ENCODE results near the gene ZDHHC18.
"Not testable (repeated sequence)": the region's sequence is repeated elsewhere in the genome, so short reads cannot be mapped to it uniquely, and the experiment has no call there.

The ZDHHC18 gene

DNA sequence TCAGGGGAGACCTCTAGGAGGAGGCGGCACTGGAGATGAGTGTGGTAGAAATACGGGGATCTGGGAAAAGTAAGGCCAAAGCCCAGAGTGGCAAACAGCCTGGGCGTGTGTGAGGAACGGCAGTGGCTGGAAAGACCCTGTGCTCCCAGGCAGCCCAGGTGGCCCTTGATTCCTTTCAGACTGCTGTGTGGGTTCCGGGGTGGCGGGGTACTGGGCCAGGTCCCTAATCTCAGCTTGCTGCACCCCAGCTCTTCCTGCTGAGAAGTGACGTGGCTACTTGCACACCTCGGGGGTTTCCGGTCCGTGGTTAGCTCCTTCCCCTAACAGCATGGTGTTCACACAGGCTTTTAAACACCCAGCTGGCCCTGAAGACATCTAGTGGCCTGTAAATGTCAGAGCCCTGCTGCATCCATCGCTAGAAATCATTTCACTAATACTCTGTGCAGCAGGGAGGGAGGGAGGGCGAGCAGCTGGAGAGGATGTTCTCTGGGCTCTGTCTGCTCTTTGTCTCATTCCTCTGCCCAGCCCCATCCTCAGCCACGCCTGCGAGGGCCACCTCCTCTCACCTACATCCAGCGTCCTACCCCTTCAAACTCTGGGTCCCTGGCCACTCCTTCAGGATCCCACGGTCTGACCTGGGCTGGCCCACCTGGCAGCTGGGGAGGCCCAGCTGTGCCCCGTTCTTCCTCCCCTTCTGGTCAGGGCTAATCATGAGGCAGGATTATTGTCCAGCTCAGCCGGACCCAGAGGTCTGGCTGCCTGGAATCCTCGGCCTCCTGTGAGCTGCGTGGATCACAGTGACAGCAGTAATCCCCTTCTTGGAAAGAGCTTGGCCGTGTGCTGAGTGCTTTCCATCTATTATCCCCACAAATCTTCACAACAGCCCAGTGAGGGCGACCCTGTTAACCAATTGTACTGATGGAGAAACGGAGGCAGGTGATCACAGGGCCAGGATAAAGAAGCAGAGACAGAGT lies 7.2 kb downstream of the ZDHHC18 start:
- peak overlapping the region; percentile 12; the same call in 1 of the 2 replicates for H3K4me3 ChIP-seq (ENCODE audit: low read depth, low read length)
- TF ChIP-seq, protein P1, sequence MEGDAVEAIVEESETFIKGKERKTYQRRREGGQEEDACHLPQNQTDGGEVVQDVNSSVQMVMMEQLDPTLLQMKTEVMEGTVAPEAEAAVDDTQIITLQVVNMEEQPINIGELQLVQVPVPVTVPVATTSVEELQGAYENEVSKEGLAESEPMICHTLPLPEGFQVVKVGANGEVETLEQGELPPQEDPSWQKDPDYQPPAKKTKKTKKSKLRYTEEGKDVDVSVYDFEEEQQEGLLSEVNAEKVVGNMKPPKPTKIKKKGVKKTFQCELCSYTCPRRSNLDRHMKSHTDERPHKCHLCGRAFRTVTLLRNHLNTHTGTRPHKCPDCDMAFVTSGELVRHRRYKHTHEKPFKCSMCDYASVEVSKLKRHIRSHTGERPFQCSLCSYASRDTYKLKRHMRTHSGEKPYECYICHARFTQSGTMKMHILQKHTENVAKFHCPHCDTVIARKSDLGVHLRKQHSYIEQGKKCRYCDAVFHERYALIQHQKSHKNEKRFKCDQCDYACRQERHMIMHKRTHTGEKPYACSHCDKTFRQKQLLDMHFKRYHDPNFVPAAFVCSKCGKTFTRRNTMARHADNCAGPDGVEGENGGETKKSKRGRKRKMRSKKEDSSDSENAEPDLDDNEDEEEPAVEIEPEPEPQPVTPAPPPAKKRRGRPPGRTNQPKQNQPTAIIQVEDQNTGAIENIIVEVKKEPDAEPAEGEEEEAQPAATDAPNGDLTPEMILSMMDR (IDR thresholded peaks at IDR 0.05; ENCODE audit: insufficient read depth, low read depth, low read length, missing control alignments) = peak; percentile 35
- peak; percentile 97 for DNase-seq (ENCODE audit: low read depth)

DNA sequence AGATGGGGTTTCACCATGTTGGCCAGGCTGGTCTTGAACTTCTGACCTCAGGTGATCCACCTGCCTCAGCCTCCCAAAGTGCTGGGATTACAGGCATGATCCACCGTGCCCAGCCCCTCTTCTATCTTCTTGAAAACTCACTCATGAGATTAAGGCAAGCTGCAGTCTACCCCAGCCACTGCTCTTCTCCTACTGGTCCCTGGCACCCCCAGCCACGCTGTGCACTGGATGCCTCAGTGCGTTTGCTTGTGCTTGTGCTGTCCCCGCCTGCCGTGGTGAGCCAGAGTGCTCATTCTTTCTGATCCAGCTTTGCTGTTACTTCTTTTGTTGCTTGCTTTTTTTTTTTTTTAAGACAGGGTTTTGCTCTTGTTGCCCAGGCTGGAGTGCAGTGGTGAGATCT lies 11.2 kb downstream of the ZDHHC18 start:
- not testable (repeated sequence) for DNase-seq (ENCODE audit: low read depth); H3K4me3 ChIP-seq (ENCODE audit: low read depth, low read length)

DNA sequence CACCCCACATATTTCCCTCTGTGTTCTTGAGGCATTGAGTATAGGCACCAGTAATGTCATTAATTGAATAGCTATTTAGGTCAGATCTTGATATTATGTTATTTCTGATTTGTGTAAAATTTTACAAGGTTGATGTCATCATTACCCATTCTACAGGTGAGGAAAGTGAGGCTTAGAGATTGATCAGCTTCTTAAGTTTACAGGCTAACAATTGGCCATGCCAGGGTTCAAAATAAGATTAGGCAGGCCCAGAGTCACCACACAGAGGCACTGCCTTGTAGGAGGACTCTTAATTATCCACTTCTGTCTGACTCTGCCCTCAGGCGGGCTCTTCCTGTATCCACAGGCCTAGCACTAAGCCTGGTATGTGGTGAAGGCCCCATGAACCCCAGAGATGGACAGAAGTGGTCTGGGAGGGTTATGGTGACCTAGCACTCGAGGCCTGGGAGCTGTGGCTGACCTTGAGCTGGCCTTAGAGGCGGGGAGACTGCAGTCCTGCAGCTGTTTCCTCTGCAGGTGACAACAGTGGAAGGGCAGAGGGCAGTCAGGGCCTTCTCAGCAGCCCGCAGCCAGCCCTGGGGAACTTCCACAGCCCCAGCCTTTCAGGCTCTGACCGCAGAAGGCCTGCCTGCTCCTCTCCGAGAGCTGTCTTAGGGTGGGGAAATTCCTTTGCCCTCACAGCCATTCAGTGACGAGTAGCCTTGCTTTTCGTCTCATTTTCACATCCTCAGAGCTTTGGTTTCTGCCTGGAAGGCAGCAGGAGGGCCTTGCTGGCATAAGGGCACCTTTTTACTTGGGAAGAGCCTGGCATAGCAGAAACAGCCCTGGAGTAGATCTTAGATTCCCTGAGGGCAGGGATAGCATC lies 12.2 kb downstream of the ZDHHC18 start:
- DNase-seq (ENCODE audit: low read depth) = peak; percentile 95
- H3K4me3 ChIP-seq (ENCODE audit: low read depth, low read length) = no peak overlapping the region
- TF ChIP-seq, protein P1 (IDR thresholded peaks at IDR 0.05; ENCODE audit: insufficient read depth, low read depth, low read length, missing control alignments) = no peak

DNA sequence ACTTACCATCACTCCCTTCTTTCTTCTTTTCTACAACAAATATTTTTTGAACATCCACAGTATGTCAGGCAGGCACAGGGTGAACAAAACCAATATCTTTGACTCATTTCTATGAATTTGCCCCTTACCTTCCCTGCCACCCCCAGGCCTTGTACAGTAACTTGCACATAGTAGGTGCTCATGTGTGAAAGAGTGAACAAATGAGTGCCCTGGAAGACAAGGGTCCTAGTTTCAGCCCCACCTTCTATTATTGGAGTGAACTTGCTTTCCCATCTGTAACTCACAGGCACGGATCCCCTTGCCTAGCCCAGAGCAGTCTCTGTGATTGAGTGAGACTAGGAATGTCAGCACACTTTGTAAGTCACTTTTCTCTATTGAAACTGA lies 12.8 kb downstream of the ZDHHC18 start:
- DNase-seq (ENCODE audit: low read depth) = no peak
- no peak overlapping the region for H3K4me3 ChIP-seq (ENCODE audit: low read depth, low read length)
- TF ChIP-seq, protein P1 (IDR thresholded peaks at IDR 0.05; ENCODE audit: insufficient read depth, low read depth, low read length, missing control alignments) = no peak

DNA sequence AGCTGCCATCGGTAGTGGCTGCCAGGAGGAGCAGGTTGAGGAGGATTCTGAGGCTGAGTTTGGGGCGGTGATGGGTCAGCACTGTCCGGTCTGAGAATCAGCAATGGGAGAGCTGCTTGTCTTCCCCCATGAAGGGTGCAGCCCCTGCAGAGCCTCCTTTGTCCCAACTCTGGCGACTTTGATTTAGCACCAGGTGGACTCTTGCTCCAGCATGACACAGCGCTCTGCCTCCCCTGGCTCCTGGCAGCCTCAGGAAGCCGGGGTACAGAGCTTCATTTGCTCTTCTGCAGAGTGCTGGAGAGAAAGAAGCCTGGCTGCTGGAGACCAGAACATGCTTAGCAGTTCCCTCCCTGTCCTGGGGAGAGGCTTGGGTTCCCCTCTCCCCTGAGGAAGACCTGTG lies 13.3 kb downstream of the ZDHHC18 start:
- no peak for DNase-seq (ENCODE audit: low read depth)
- no peak overlapping the region for H3K4me3 ChIP-seq (ENCODE audit: low read depth, low read length)
- TF ChIP-seq, protein P1 (IDR thresholded peaks at IDR 0.05; ENCODE audit: insufficient read depth, low read depth, low read length, missing control alignments) = no peak

DNA sequence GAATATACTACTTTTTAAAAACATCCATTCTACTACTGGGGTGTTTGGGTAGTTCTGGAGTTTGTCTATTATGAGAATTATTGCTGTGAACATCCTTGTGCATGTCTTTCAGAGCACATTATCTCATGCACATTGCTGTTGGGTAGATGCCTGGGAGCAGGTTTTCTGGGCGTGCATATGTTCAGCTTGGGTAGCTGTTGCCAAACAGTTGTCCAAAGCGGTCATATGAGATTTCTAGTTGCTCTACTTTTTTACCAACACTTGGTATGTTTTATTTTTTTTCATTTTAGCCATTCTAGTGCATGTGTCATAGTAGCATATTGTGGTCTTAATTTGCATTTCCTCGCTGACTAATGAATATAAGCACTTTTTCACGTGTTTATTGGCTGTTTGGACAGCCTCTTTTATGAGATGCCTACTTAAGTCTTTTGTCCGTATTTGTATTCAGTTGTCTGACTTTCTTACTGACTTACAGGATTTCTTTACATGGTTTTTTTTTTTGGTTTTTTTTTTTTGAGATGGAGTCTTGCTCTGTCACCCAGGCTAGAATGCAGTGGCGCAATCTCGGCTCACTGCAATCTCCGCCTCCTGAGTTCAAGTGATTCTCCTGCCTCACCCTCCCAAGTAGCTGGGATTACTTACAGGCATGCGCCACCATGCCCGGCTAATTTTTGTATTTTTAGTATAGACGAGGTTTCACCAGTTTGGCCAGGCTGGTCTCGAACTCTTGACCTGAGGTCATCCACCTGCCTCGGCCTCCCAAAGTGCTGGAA lies 18.1 kb downstream of the ZDHHC18 start:
- no peak for DNase-seq (ENCODE audit: low read depth)
- TF ChIP-seq, protein P1 (IDR thresholded peaks at IDR 0.05; ENCODE audit: insufficient read depth, low read depth, low read length, missing control alignments) = no peak
- H3K4me3 ChIP-seq (ENCODE audit: low read depth, low read length) = no peak overlapping the region

DNA sequence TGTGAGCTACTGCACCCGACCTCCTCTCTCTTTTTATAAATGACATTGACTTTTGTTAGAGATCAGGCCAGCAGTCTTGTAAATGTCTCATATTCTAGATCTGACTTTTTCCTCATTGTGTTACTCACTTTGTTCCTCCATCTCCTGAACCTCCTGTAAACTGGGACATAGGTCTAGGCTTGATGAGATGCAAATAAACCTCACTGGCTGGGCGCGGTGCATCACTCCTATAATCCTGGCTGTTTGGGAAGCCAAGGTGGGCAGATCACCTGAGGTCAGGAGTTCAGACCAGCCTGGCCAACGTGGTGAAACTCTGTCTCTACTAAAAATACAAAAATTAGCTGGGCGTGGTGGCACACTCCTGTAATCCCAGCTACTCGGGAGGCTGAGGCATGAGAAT lies 21.3 kb downstream of the ZDHHC18 start:
- not testable (repeated sequence) for DNase-seq (ENCODE audit: low read depth); H3K4me3 ChIP-seq (ENCODE audit: low read depth, low read length)
